DND-41 (cell line): ENCODE measurements around the gene LDB2.

Source experiments
- ATAC-seq: fragments of 200-7000 bp; cut with Tn5 transposase; 3 replicates; pipeline ENCODE4 v1.9.1; 2021; ENCODE audit warnings: low read depth; ENCODE audit not compliant: insufficient read depth
- DNase-seq: peaks from one replicate; pipeline ENCODE4 v3.0.0-alpha.2; 2020
- H2AFZ ChIP-seq: 2 replicates; pipeline ENCODE4 v1.6.0; 2012; ENCODE audit warnings: low read depth, low read length
- H3K27ac ChIP-seq: 2 replicates; pipeline ENCODE4 v1.5.1; 2012; ENCODE audit warnings: low read length, inconsistent platforms
- H3K27me3 ChIP-seq: fragments of 200-600 bp; sonication (generic); 2 replicates; pipeline ENCODE4 v1.6.0; 2012; ENCODE audit warnings: low read length, mild to moderate bottlenecking, inconsistent platforms; ENCODE audit not compliant: insufficient read depth, poor library complexity
- H3K36me3 ChIP-seq: 2 replicates; pipeline ENCODE4 v1.5.1; 2012; ENCODE audit warnings: low read length, inconsistent platforms; ENCODE audit not compliant: insufficient read depth
- H3K4me1 ChIP-seq: 2 replicates; pipeline ENCODE4 v1.5.1; 2012; ENCODE audit warnings: mild to moderate bottlenecking, low read length; ENCODE audit not compliant: insufficient read depth
- H3K4me2 ChIP-seq: 2 replicates; pipeline ENCODE4 v1.6.0; 2012; ENCODE audit warnings: mild to moderate bottlenecking, moderate library complexity, low read length, inconsistent platforms; ENCODE audit not compliant: insufficient read depth
- H3K4me3 ChIP-seq, 2 experiments: fragments of 200-600 bp in 1 of 2; shearing (Covaris generic) in 1 of 2; 2 replicates each; pipeline ENCODE4 v1.5.1; 2012 to 2016; ENCODE audit warnings: inconsistent platforms in 2 of 2, low read length in 2 of 2, mild to moderate bottlenecking in 2 of 2, low read depth in 1 of 2, moderate library complexity in 1 of 2
- H3K79me2 ChIP-seq: 2 replicates; pipeline ENCODE4 v1.6.0; 2012; ENCODE audit warnings: low read length, inconsistent platforms; ENCODE audit not compliant: insufficient read depth
- H3K9ac ChIP-seq: 2 replicates; pipeline ENCODE4 v1.6.0; 2012; ENCODE audit warnings: low read depth, mild to moderate bottlenecking, inconsistent platforms, low read length, moderate library complexity
- H3K9me3 ChIP-seq: 2 replicates; pipeline ENCODE4 v1.5.1; 2012; ENCODE audit warnings: low read length, moderate library complexity, mild to moderate bottlenecking, inconsistent platforms; ENCODE audit not compliant: insufficient read depth, severe bottlenecking
- H4K20me1 ChIP-seq: 2 replicates; pipeline ENCODE4 v1.6.0; 2012; ENCODE audit warnings: low read length; ENCODE audit not compliant: insufficient read depth
- EZH2 ChIP-seq: IDR thresholded peaks from 3 replicates; pipeline ENCODE4 v1.6.1; 2012; ENCODE audit warnings: borderline replicate concordance, low read depth, mild to moderate bottlenecking, moderate library complexity, low read length, inconsistent platforms; ENCODE audit not compliant: severe bottlenecking
- TF ChIP-seq, protein P1 (sequence below): IDR thresholded peaks from 2 replicates; pipeline ENCODE4 v1.5.1; 2012; ENCODE audit warnings: borderline replicate concordance, low read length, moderate library complexity, mild to moderate bottlenecking; ENCODE audit not compliant: poor library complexity, severe bottlenecking; ENCODE audit errors: extremely low read depth

Gene LDB2

DNA sequence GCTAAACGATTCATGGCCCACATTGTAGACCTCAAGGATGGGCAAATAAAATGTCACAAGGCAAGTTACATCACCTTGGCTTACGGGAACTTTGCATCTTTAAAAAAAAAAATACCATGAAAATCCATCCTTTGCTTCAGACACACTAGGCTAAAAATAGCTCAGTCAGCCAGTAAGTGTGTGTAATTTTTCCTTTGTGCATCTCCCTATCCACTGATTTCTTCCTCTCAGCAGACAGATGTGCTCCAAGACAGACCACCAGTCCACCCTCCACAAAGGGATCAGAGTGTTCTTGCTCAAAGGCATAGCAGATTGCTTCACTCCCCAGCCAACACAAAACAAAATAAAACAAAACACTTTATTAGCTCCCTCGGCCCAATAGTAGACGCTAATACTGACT, 14.6 kb downstream of the LDB2 start:
- H3K27ac ChIP-seq, result no peak overlapping the region
- no peak overlapping the region for H3K4me3 ChIP-seq
- H3K4me2 ChIP-seq, result no peak overlapping the region
- no peaks in the 10 kb centered on the region for H3K79me2 ChIP-seq
- TF ChIP-seq, protein P1, sequence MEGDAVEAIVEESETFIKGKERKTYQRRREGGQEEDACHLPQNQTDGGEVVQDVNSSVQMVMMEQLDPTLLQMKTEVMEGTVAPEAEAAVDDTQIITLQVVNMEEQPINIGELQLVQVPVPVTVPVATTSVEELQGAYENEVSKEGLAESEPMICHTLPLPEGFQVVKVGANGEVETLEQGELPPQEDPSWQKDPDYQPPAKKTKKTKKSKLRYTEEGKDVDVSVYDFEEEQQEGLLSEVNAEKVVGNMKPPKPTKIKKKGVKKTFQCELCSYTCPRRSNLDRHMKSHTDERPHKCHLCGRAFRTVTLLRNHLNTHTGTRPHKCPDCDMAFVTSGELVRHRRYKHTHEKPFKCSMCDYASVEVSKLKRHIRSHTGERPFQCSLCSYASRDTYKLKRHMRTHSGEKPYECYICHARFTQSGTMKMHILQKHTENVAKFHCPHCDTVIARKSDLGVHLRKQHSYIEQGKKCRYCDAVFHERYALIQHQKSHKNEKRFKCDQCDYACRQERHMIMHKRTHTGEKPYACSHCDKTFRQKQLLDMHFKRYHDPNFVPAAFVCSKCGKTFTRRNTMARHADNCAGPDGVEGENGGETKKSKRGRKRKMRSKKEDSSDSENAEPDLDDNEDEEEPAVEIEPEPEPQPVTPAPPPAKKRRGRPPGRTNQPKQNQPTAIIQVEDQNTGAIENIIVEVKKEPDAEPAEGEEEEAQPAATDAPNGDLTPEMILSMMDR, result no peak
- TF ChIP-seq EZH2, result no peak
- no peaks in the 10 kb centered on the region for H3K36me3 ChIP-seq
- H3K4me1 ChIP-seq, result no peaks in the 10 kb centered on the region
- no peak overlapping the region for H2AFZ ChIP-seq
- H3K27me3 ChIP-seq, result no peaks in the 10 kb centered on the region
- no peak for DNase-seq
- no peak overlapping the region for H3K9ac ChIP-seq
- ATAC-seq, result no peak
- no peaks in the 10 kb centered on the region for H3K9me3 ChIP-seq
- H4K20me1 ChIP-seq, result no peaks in the 10 kb centered on the region

DNA sequence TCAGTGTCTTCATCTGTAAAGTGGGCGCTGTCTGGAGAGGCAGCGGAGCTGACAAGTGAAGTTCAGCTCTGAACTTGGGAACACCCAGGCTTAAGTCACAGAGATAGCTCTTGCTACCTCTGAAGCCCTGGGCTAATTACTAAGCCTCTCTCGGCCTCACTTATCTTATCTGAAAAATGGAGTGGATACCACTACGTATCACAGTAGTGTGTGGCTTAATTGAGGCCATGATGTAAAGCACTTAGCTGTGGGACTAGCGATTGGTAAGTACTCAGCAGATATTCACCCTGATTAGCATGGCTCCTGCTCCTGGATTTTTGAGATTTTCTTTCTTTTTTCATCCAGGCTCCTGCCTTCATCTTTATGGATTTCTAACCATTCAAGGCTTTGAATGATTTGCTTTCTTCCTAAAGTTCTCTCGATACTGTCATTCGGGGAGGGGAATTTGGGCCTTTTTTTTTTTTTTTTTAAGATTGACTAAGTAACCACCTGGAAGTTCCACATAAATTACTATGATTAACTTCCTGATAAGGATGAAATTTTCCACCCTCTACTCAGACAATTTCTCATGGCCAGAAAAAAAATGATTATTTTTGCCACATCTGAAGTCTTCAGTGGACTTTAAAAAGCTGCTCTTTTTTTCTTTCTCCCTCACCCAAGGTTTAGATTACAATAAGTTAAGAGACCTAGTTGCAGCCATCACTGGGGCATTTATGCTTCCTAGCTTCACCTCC, 17.1 kb downstream of the LDB2 start:
- DNase-seq (no peak), ATAC-seq (no peak)
- Histone ChIP-seq H3K4me3 (no peak overlapping the region), H3K9ac (no peak overlapping the region), H3K27ac (no peak overlapping the region), H3K79me2 (no peaks in the 10 kb centered on the region), H3K4me1 (no peaks in the 10 kb centered on the region), H2AFZ (no peak overlapping the region), H4K20me1 (no peaks in the 10 kb centered on the region), H3K36me3 (no peaks in the 10 kb centered on the region), H3K4me2 (no peak overlapping the region), H3K27me3 (no peaks in the 10 kb centered on the region), H3K9me3 (no peaks in the 10 kb centered on the region)
- TF ChIP-seq, protein P1, result no peak
- no peak for TF ChIP-seq EZH2

DNA sequence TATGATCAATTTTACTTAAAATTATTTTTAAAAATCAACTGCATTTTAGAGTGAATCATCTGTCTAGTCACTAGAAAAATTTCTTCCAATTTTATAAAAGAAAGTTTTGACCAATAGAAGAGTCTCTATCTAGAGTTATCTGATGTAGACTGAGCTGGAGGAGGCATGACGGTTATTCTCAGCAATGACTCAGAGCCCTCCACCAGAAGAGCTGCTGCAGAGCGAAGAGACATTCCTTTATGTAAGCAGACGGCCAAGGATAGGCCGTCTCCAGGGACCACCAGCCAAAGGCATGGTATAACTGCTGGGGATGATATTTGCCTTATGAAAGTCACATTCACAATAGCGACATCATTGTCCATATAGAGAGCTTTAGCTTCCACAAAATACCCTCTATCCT, 23.0 kb downstream of the LDB2 start:
- DNase-seq, result no peak
- ATAC-seq, result no peak
- peaks cover 3% of the 10 kb centered on the region for H3K27me3 ChIP-seq
- no peak overlapping the region for H3K9ac ChIP-seq
- H3K79me2 ChIP-seq, result no peaks in the 10 kb centered on the region
- no peak overlapping the region for H3K4me2 ChIP-seq
- no peaks in the 10 kb centered on the region for H4K20me1 ChIP-seq
- no peaks in the 10 kb centered on the region for H3K9me3 ChIP-seq
- no peak overlapping the region for H3K4me3 ChIP-seq
- no peak overlapping the region for H3K27ac ChIP-seq
- TF ChIP-seq, protein P1, result no peak
- no peak for TF ChIP-seq EZH2
- no peak overlapping the region for H2AFZ ChIP-seq
- no peaks in the 10 kb centered on the region for H3K36me3 ChIP-seq
- H3K4me1 ChIP-seq, result no peaks in the 10 kb centered on the region
